H1 (cell line): ENCODE measurements around the gene ACP2. TPM values are rescaled to one million over a fixed set of nuclear protein-coding genes. Genes with fewer than 3 reads are reported as not detected.

Experiments used
- CTCF ChIA-PET: fragments of 300-600 bp; sonication (Branson Sonifier 250); formaldehyde crosslinking; loops from one replicate; lab custom pipeline; 2021; ENCODE audit not compliant: partially characterized antibody; lab: Charles Lee
- POLR2A ChIA-PET: fragments of 300-600 bp; sonication (Branson Sonifier 250); formaldehyde crosslinking; loops from one replicate; lab custom pipeline; 2021; ENCODE audit warnings: inconsistent platforms; ENCODE audit not compliant: partially characterized antibody; lab: Charles Lee
- DNase-seq, 2 experiments: peaks; one replicate each; pipeline versions ENCODE4 v3.0.0 to v3.0.0-alpha.2; 2010 to 2022; ENCODE audit warnings: low spot score in 2 of 2, low read depth in 1 of 2, mixed read lengths in 1 of 2
- FAIRE-seq: peaks from 2 replicates; lab custom pipeline; 2011; peaks lifted over from hg19 to GRCh38; lab: Jason Lieb, UNC
- H2AFZ ChIP-seq: 2 replicates; pipeline ENCODE4 v1.8.1; 2012; ENCODE audit warnings: low read length, inconsistent platforms
- H2AK5ac ChIP-seq: 2 replicates; pipeline ENCODE4 v1.6.1; 2013; ENCODE audit warnings: low read depth, low read length
- H2BK120ac ChIP-seq: replicated peaks from 2 replicates; pipeline ENCODE3; 2013; ENCODE audit warnings: low read depth, low read length, inconsistent platforms
- H2BK12ac ChIP-seq: 2 replicates; pipeline ENCODE4 v1.6.1; 2013; ENCODE audit warnings: low read depth, low read length
- H2BK15ac ChIP-seq: 2 replicates; pipeline ENCODE4 v1.6.1; 2013; ENCODE audit warnings: low read length
- H2BK20ac ChIP-seq: 2 replicates; pipeline ENCODE4 v1.6.1; 2013; ENCODE audit warnings: low read length
- H2BK5ac ChIP-seq: 2 replicates; pipeline ENCODE4 v1.6.1; 2013; ENCODE audit warnings: low read depth, low read length
- H3K14ac ChIP-seq: 2 replicates; pipeline ENCODE4 v1.6.1; 2013; ENCODE audit warnings: inconsistent platforms; ENCODE audit not compliant: insufficient read length
- H3K18ac ChIP-seq: 2 replicates; pipeline ENCODE4 v1.6.1; 2013; ENCODE audit warnings: low read length; ENCODE audit errors: extremely low read depth
- H3K23ac ChIP-seq: 2 replicates; pipeline ENCODE4 v1.6.1; 2013; ENCODE audit warnings: inconsistent platforms; ENCODE audit not compliant: insufficient read length
- H3K23me2 ChIP-seq: 2 replicates; pipeline ENCODE4 v1.6.1; 2013; ENCODE audit warnings: low read depth, low read length
- H3K27ac ChIP-seq: 2 replicates; pipeline ENCODE4 v1.6.1; 2011; ENCODE audit warnings: low read depth, low read length, inconsistent platforms
- H3K27me3 ChIP-seq, 4 experiments: replicated peaks in 1 of 4; 1 replicate in 1 of 4; 2 replicates in 3 of 4; pipeline versions ENCODE4 v1.6.1 to v1.8.1; 2011 to 2013; ENCODE audit warnings: low read length in 3 of 4, mild to moderate bottlenecking in 3 of 4, inconsistent platforms in 2 of 4, mixed read lengths in 2 of 4, moderate library complexity in 1 of 4; ENCODE audit not compliant: control insufficient read depth in 3 of 4, insufficient read depth in 3 of 4; ENCODE audit errors: extremely low read depth in 1 of 4
- H3K36me3 ChIP-seq, 4 experiments: 2 replicates each; pipeline versions ENCODE4 v1.6.1 to v1.8.1; 2011 to 2013; ENCODE audit warnings: mild to moderate bottlenecking in 4 of 4, low read length in 3 of 4, moderate library complexity in 2 of 4, control low read depth in 1 of 4, inconsistent platforms in 1 of 4; ENCODE audit not compliant: insufficient read depth in 4 of 4, control insufficient read depth in 2 of 4
- H3K4ac ChIP-seq: replicated peaks from 2 replicates; pipeline ENCODE3; 2013; ENCODE audit warnings: low read length, low read depth, mixed read lengths, inconsistent platforms; ENCODE audit not compliant: insufficient read length
- H3K4me1 ChIP-seq, 4 experiments: replicated peaks in 1 of 4; 1 replicate in 1 of 4; 2 replicates in 3 of 4; pipeline versions ENCODE4 v1.6.1 to v1.8.1; 2011 to 2013; ENCODE audit warnings: low read length in 3 of 4, inconsistent platforms in 2 of 4, mixed read lengths in 1 of 4; ENCODE audit not compliant: insufficient read depth in 4 of 4, control insufficient read depth in 3 of 4
- H3K4me2 ChIP-seq, 2 experiments: 2 replicates each; pipeline versions ENCODE4 v1.6.1 to v1.8.1; 2011 to 2013; ENCODE audit warnings: low read depth in 2 of 2, low read length in 2 of 2, control low read depth in 1 of 2, inconsistent platforms in 1 of 2, mild to moderate bottlenecking in 1 of 2; ENCODE audit not compliant: insufficient read depth in 1 of 2
- H3K4me3 ChIP-seq, 4 experiments: fragments of 200-600, 300-600 bp in 1 of 4; sonication (generic), shearing (Covaris generic), sonication (Bioruptor Twin) in 1 of 4; 2 replicates each; pipeline versions ENCODE4 v1.5.1 to v1.8.1; 2011 to 2016; ENCODE audit warnings: low read length in 4 of 4, low read depth in 3 of 4, control low read depth in 2 of 4, inconsistent platforms in 2 of 4, mild to moderate bottlenecking in 2 of 4, mixed read lengths in 1 of 4, moderate library complexity in 1 of 4; ENCODE audit not compliant: insufficient read depth in 2 of 4; ENCODE audit errors: extremely low read depth in 1 of 4
- H3K56ac ChIP-seq: replicated peaks from 2 replicates; pipeline ENCODE3; 2013; ENCODE audit warnings: low read depth, mild to moderate bottlenecking, mixed read lengths, low read length, inconsistent platforms; ENCODE audit not compliant: insufficient read length
- H3K79me1 ChIP-seq: 2 replicates; pipeline ENCODE4 v1.6.1; 2013; ENCODE audit warnings: low read depth, low read length, control low read depth
- H3K79me2 ChIP-seq, 2 experiments: 2 replicates each; pipeline versions ENCODE4 v1.6.1 to v1.8.1; 2012 to 2013; ENCODE audit warnings: low read length in 2 of 2, mild to moderate bottlenecking in 2 of 2, inconsistent platforms in 1 of 2; ENCODE audit not compliant: insufficient read depth in 2 of 2, control insufficient read depth in 1 of 2
- H3K9ac ChIP-seq, 4 experiments: replicated peaks in 1 of 4; 1 replicate in 1 of 4; 2 replicates in 3 of 4; pipeline versions ENCODE4 v1.6.1 to v1.8.1; 2011 to 2013; ENCODE audit warnings: low read depth in 3 of 4, low read length in 3 of 4, control low read depth in 2 of 4, mild to moderate bottlenecking in 2 of 4, moderate library complexity in 2 of 4, inconsistent platforms in 1 of 4; ENCODE audit errors: extremely low read depth in 1 of 4
- H3K9me3 ChIP-seq, 2 experiments: 2 replicates each; pipeline versions ENCODE4 v1.6.1 to v1.8.1; 2012 to 2013; ENCODE audit warnings: mild to moderate bottlenecking in 2 of 2, moderate library complexity in 2 of 2, control low read depth in 1 of 2, inconsistent platforms in 1 of 2, low read depth in 1 of 2, low read length in 1 of 2, mixed read lengths in 1 of 2; ENCODE audit not compliant: insufficient read depth in 2 of 2
- H4K20me1 ChIP-seq, 2 experiments: replicated peaks in 1 of 2; 2 replicates each; pipeline versions ENCODE3 to v1.8.1; 2011 to 2013; ENCODE audit warnings: inconsistent platforms in 2 of 2, low read length in 2 of 2, mild to moderate bottlenecking in 1 of 2; ENCODE audit not compliant: insufficient read depth in 2 of 2, control insufficient read depth in 1 of 2
- H4K5ac ChIP-seq: 2 replicates; pipeline ENCODE4 v1.6.1; 2013; ENCODE audit warnings: low read length, low read depth, mixed read lengths, inconsistent platforms; ENCODE audit not compliant: insufficient read length
- H4K8ac ChIP-seq: 2 replicates; pipeline ENCODE4 v1.8.0; 2013; ENCODE audit warnings: mild to moderate bottlenecking, moderate library complexity, low read length, inconsistent platforms; ENCODE audit not compliant: insufficient read depth; ENCODE audit errors: extremely low read depth
- H4K91ac ChIP-seq: replicated peaks from 2 replicates; pipeline ENCODE3; 2013; ENCODE audit warnings: low read length, mixed read lengths, inconsistent platforms; ENCODE audit not compliant: insufficient read length
- CREB1 ChIP-seq: IDR thresholded peaks from 2 replicates; pipeline ENCODE4 v1.6.1; 2012; ENCODE audit warnings: inconsistent platforms
- E2F6 ChIP-seq: IDR thresholded peaks from 2 replicates; pipeline ENCODE4 v1.6.1; 2012; ENCODE audit warnings: inconsistent platforms
- FOSL1 ChIP-seq: IDR thresholded peaks from 2 replicates; pipeline ENCODE4 v1.6.1; 2011; ENCODE audit warnings: mild to moderate bottlenecking, low read depth, low read length, moderate library complexity; ENCODE audit not compliant: insufficient read depth
- KDM4A ChIP-seq: IDR thresholded peaks from one replicate; pipeline ENCODE4 v1.7.1; 2012; ENCODE audit warnings: low read depth, mild to moderate bottlenecking, moderate library complexity, low read length, inconsistent platforms; ENCODE audit not compliant: severe bottlenecking
- WGBS, 2 experiments: shearing (Covaris generic) in 1 of 2; methylation state at CpG; one replicate each; pipeline versions ENCODE4 v1.1.6 to v1.1.7; 2013 to 2015; ENCODE audit warnings: low lambda C conversion rate in 2 of 2, mixed read lengths in 2 of 2, inconsistent platforms in 1 of 2, low coverage in 1 of 2, missing lambda C conversion rate in 1 of 2; ENCODE audit not compliant: insufficient replicate concordance in 2 of 2, insufficient coverage in 1 of 2, insufficient read length in 1 of 2; ENCODE audit errors: extremely low coverage in 1 of 2, missing lambda C conversion rate in 1 of 2; 5-methylcytosine and 5-hydroxymethylcytosine counted together
- polyA plus RNA-seq, 7 experiments: library from polyadenylated mRNA; depleted of rRNA in 3 of 7; stranded (reverse) in 5 of 7; unstranded in 2 of 7; fragments of >200 nt in 5 of 7; fragments of 200-250 nt in 2 of 7; gene quantifications; 1 replicate in 5 of 7; 2 replicates in 1 of 7; 4 replicates in 1 of 7; pipeline versions ENCODE4 v1.2.1 to v1.2.3, GENCODE V29; 2011 to 2013; ENCODE audit warnings: missing spikeins in 2 of 7, mixed read lengths in 2 of 7
- total RNA-seq: library from RNA; stranded (reverse); fragmentation: NEBNext Ultra II Directional; extraction: Animal tissue kit (Norgen Biotek cat#: 25700); gene quantifications from 2 replicates; pipeline ENCODE4 v1.2.1, GENCODE V29; 2021

ACP2 gene
- total and polyA plus RNA-seq, 2 of the 8 experiments (the other 6 are each of a cell fraction or from before 2014, with no cell fraction given): 17.8 to 19.8 TPM

GRCh38 chr11:47225552-47226400 lies 22.8 kb downstream of the ACP2 start:
- ChIA-PET POLR2A (interaction anchor here (0.6 to 1.2 kb wide), 2 partner anchors 16 to 23 kb away, joined by 3 to 4 read pairs; partner anchors contain the start of gene ACP2), CTCF (interaction anchor here (0.6 to 1.4 kb wide), 3 partner anchors 8 to 60 kb away, joined by 3 to 4 read pairs (median 4); no protein-coding TSS in a partner anchor)
- H3K4me2 ChIP-seq: no peak overlapping the region
- no peaks in the 10 kb centered on the region for H3K79me1 ChIP-seq
- H3K18ac ChIP-seq: no peak overlapping the region
- H3K9me3 ChIP-seq: no peaks in the 10 kb centered on the region
- no peak overlapping the region for H3K56ac ChIP-seq
- H3K36me3 ChIP-seq: peaks cover 5 to 46% (median 27%) of the 10 kb centered on the region in 4 experiments; a peak in 7 of 8 replicates
- no peak overlapping the region for H4K5ac ChIP-seq
- H3K4me1 ChIP-seq: no peaks in the 10 kb centered on the region
- no peak overlapping the region for H3K4ac ChIP-seq
- H3K23ac ChIP-seq: no peak overlapping the region
- H2BK120ac ChIP-seq: no peak overlapping the region
- H2BK12ac ChIP-seq: no peak overlapping the region
- H3K23me2 ChIP-seq: no peaks in the 10 kb centered on the region
- H3K27ac ChIP-seq: no peak overlapping the region
- FAIRE-seq (no peak), DNase-seq (no peak)
- no peaks in the 10 kb centered on the region for H3K27me3 ChIP-seq
- 89% methylated on average over 6 of the region's 7 CpGs; no CpG with 5 or more reads in 1 of the 2 experiments for WGBS, 2 experiments
- H3K9ac ChIP-seq: no peak overlapping the region
- no peak overlapping the region for H2AFZ ChIP-seq
- no peak overlapping the region for H2BK15ac ChIP-seq
- H3K14ac ChIP-seq: no peak overlapping the region
- no peak overlapping the region for H2BK20ac ChIP-seq
- no peak overlapping the region for H3K4me3 ChIP-seq
- H4K91ac ChIP-seq: no peak overlapping the region
- H3K79me2 ChIP-seq: no peaks in the 10 kb centered on the region
- peaks cover 0 to 2% of the 10 kb centered on the region in 2 experiments for H4K20me1 ChIP-seq
- no peak overlapping the region for H2AK5ac ChIP-seq
- H4K8ac ChIP-seq: no peak overlapping the region
- no peak overlapping the region for H2BK5ac ChIP-seq
- no peak for TF ChIP-seq CREB1
- no peak for TF ChIP-seq FOSL1
- no peak for TF ChIP-seq E2F6
- no peak for TF ChIP-seq KDM4A
